HG02610 (cell line): ENCODE data around the gene PLXDC2.
"Not testable (repeated sequence)": the region's sequence is repeated elsewhere in the genome, so short reads cannot be mapped to it uniquely, and the experiment has no call there.

ENCODE experiments used
- ATAC-seq: cut with Tn5 transposase; IDR thresholded peaks from one replicate; pipeline ENCODE4 v1.9.1; 2021; ENCODE audit warnings: mild to moderate bottlenecking, moderate library complexity; ENCODE audit not compliant: unreplicated experiment

The PLXDC2 gene

DNA sequence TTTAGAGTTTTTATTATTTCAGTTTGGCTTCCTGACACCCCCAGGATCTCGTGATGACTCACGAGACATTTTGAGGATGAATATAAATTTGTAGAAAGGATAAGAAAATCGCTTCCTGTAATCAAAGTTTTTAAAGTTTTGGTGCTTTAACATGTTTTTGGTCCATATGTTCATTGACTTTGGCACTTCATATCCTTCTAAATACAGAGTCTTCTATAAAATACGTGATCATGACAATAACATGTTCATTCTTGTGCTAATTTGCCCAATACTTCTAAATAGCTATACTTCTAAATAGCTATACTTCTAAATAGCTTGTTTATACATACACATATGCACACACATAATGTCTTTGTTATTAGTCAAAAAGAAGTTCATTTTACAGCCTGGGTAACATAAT is 341.9 kb downstream of the PLXDC2 start:
- no peak for ATAC-seq

DNA sequence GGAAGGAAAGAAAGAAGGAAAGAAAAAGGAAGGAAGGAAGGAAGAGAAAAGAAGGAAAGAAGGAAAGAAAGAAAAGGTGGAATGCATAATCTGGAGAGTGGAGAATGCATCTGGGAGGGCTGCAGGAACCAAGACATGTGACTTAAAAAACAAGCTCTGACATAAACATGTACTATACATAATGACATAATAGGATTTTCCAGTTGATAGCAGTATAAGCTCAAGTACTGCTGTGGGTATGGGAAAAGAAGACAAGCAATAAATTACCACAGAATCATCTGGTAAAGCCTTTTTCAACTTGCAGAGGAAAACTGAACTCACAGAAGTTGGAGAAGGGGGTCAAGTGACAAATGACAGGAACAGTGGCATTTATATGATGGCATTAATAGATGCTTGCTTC is 345.9 kb downstream of the PLXDC2 start:
- no peak for ATAC-seq

DNA sequence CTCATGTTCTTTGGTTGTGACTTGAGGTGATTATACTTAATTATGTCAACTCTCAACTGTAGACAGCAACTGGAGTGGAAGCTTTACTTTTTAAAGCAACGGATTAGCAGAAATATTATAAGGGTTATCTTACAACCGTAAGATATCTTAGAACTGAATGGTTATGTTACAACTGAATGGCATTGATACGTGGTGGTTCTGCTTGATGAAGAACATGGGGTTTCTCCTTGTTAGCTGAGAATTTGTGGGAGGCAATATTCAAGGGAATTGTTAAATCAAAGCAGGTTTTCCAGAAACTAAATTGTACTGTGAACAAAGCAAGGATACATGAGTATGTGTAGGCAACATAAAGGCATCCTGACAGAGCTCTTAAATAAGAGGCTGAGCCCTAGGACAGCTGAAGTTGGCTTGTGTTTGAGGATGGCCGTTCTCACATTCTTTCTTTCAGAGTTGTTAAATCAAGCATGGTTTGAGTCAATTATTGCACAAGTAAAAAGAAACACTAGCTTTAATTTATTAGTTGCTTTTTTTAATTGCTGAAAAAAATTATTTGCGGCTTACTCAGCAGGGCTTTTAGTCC is 350.0 kb downstream of the PLXDC2 start:
- no peak for ATAC-seq

DNA sequence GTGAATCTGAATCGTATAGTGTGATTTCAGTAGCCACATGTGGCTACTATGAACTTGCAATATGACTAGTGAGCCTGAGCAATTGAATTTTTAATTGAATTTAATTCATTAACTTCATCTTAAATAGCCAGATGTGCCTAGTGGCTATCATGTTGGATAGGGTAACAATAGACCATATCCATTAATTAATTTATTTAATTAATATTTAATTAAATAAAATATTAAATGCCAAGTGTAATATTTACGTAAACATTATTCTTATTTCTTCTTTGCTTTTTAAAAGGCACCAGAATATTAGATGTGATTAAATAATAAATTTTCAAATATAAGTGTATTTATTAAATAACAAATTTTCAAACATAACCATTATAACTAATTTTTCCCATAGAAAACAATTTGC is 354.4 kb downstream of the PLXDC2 start:
- ATAC-seq: no peak

DNA sequence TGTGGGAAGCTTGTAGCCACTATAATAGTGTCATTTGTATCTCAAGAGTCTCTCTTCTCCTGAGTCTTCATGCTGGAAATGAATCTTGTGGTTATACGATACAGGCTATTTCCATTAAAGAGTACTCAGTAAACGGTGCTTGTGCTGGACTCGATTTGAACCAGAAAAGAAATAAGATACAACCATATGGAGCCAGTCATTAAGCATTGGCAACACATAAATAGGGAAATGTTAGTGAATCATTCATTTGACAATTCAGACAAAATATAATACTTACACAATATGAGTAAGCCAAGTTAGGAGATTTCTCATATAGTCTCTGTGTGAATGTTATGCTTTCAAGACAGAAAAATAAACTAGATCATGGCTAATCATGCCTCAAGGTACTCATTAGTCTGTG is 356.8 kb downstream of the PLXDC2 start:
- ATAC-seq: no peak

DNA sequence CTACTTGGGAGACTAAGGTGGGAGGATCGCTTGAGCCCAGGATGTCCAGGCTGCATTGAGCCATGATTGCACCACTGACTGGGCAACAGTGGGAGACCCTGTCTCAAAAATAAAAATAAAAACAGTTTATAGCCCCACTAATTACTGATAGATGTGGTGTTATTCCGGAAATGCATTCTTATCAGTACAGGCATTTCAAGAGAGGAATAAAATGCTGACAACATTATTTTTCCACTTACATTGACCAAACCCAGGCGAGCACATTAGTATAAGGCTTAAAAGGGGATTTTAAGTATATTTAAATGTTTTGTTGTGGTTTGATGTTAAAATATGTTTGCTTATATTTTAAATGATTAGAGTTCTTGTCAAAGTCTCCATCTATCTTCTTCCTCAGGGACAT is 359.5 kb downstream of the PLXDC2 start:
- ATAC-seq: no peak

DNA sequence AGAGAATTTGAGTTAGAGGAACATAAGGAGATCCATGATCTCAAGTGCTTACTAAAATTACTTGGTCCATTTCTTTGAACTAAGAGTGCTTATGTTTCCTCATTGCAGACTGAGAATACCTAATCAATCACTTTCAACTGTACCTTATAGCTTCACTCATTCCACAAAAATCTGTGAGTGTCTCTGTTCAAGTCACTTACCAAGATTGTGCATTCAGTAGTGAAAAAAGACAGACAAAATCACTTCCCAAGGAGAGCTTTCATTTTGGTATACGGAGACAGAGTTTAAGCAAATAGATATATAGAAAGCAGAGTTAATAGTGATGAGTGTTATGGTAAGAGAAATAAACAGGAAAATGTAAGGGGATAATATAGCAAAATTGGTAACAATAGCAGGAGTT is 364.5 kb downstream of the PLXDC2 start:
- no peak for ATAC-seq

DNA sequence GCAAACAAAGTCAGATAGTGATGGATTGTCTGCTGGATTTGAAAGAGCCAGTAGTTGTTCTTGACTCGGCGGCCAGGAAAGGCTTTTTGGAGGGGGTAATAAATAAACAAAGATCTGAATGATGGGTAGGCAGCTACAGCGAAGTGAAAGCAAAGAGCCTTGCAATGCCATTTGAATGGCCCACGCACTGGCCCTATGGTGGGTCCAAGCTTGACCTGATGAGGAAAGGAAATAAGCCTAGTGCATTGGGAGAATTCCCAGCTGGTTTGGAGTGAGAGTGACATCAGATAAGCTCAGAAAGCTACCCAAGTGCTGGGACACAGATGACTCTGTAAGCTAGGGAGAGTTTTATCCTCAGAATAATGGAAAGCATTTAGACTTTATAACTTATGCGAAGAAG is 365.2 kb downstream of the PLXDC2 start:
- no peak for ATAC-seq

DNA sequence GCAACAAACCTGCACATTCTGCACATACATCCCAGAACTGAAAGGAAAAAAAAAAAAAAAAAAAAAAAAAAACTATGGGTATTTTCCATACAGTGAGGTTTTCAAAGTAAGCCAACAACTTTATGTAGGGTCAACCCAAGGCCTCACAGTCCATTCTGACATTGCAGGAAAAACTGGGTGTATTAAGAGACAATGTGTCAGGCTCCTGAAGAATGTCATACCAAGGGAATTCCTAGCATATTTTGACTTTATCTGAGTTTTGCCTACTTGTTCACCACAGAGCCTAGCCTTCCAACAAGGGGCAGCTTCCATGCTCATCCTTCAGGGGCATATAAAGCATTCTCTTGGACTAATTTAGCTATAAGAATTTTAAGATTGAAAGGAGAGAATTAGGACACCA is 368.9 kb downstream of the PLXDC2 start:
- ATAC-seq: no peak

DNA sequence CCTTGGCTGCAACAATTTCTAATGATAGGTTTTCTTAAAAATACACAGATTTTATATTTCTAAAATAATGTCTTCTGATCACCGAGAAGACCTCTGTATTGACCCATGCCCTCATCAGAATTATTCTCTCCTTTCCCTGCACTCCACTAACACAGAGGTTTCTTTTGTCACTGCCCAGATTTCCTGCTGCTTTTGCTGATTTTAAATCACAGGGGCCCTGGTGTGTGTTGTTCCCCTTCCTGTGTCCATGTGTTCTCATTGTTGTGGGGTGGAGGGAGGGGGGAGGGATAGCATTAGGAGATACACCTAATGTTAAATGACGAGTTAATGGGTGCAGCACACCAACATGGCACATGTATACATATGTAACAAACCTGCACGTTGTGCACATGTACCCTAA is 375.2 kb downstream of the PLXDC2 start:
- not testable (repeated sequence) for ATAC-seq

DNA sequence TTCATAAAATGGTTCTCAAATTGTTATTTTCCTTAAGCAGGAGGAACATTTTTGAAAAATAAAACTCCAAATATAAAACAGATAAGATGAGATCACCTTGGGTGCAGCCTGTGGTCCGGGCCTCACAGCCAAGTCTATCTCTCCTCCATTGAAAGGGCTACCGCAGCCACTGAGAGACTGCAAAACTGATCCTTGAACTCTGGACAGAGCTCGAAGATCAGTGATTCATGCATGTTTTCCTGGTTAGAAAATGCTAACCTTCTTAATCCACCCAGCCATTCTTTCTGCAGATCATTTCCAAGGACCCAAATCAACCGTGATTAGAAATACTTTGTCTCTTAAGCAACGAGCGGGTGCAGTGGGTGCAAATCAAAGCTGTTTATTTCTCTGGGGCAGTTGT is 378.8 kb downstream of the PLXDC2 start:
- no peak for ATAC-seq

DNA sequence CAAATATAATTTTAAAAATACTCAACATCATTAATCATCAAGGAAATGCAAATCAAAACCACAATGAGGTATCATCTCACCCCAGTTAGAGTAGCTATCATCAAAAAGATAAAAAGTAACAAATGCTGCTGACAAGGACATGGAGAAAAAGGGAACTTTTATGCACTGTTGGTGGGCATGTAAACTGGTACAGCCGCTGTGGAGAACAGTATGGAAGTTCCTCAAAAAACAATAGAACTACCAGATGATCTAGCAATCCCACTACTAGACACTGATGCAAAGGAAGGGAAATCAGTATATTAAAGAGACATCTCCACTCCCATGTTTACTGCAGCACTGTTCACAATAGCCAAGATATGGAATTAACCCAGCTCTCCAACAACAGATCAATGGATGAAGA is 384.5 kb downstream of the PLXDC2 start:
- ATAC-seq: no peak

DNA sequence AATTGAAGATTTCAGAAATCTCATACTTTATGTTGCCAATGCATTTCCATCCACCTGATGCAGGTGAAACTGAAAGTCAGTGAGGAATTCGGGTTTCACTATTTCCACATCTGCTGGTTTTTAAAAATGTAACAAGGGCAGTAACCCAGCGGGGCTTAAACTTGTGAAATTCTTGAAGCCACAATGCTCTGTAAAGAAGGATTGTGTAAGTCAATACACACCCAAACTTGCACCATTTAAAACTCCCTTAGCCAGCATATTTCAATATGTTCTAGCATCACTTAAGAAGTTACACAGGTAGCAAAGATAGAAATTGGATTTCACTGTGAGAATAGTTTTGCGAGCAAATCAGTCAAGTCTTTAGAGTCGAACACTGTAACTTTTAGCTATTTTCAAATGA is 386.1 kb downstream of the PLXDC2 start:
- no peak for ATAC-seq

DNA sequence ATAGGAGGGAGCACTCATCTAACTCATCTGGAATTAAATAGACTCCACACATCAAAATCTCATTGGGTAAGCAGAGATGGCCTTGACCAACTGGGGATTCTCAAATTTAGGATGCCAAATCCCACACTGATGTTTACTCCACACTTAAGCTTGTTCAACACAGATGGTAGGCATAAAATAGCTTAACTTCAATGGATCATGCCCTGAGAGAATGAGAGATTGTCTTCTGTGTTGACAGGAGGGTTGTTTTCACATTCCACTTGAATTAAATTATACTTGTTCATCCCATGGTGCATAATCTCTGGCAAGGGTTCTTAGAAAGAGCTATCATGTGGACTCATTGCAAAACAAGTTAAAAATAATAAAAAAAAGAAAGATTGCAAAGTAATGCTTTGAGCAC is 391.4 kb downstream of the PLXDC2 start:
- ATAC-seq: no peak

DNA sequence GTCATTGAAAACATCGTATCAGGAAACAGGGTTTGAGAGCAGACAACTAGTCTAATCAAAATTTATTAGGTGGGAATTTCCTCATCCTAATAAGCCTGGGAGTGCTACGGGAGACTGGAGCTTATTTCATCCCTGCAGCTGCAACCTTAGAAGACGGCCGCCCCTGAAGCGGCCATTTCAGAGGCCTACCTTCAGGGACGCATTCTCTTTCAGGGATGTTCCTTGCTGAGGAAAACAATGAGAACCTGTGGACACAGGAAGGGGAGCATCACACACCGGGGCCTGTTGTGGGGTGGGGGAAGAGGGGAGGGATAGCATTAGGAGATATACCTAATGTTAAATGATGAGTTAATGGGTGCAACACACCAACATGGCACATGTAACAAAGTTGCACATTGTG is 392.9 kb downstream of the PLXDC2 start:
- not testable (repeated sequence) for ATAC-seq

DNA sequence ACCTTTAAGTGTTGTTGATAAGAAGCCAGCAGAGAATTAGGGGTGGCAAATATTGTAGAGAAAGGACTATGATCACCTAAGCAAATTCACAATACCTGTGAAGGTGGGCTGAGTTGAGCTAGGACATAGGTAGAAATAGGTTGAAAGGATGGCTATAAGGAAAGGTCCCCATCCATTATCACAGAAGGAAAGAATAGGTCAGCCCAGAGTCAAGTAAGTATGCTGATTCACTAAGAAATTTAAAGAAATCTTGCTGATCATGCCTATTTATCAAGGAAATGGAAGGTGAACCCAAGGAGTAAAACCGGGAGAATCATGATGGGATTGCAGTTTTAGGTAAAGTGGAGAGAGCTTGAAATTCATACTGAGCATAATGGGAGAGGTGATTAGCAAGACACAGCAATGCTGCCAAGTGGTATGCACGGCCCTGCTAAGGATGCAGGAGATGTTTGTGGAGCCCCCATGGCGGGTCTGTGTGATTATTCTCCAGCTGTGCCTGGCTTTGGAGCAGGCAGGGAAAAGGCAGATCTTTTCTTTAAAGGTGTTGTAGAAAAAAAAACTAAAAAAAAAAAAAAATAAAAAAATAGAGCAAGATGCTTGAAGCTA is 399.4 kb downstream of the PLXDC2 start:
- no peak for ATAC-seq

DNA sequence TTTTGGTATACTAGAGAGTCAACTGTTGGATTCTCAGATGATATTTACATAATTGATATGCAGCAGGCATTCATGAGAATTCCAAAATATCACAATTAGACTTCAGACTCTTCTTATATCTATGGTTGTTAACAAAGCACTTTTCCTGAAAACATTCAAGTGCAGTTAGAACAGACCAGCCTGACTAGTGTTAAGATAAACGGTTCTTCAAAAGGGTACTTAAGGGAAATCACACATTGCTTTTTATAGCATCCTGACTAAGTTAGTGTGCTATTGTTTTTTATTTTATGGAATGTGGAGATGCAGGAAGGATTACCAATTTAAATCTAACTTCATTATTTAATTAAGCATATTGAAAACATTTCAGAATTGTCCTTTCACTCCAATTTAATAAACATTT is 405.1 kb downstream of the PLXDC2 start:
- no peak for ATAC-seq

DNA sequence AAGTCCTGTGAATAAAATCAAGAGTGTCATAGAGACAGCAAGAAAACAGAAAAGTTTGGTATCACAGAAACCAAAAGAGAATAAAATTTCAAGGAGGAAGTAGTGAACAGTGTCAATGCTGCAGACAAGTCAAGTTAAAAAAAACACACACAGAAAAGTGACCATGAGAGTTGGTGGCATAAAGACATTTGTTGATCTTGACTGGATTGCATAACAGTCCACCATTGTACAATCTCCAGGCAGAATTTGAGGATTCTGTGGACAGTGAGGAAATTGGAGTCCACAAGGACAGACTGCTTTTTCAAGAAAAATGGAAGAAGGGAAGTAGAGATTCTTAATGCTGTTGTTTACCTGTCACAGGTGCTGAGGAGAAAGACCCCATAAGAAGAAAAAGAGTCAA is 412.5 kb downstream of the PLXDC2 start:
- no peak for ATAC-seq

DNA sequence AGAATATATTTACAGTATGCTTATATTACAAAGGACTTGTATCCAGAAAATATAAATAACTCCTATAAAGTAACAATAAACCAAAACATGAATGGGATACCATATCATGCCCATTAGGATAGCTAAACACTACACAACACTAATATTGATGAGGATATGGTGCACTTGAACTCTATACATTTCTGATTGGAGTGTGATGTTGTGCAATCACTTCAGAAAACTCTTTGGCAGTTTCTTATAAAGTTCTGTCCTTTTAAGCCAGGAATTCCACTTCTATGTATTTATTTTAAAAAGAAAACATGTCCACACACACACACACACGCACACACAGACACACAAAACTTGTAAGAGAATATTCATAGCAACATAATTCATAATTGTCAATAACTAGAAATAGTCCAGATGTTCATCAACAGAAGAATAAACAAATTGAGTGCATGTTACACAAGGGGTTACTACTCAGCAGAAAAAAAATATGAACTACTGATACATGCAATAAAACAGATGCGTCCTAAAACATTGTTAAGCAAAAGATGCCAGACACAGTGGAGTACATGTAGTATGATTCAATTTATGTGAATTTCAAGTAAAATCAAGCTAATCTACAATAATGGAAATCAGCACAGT is 416.0 kb downstream of the PLXDC2 start:
- no peak for ATAC-seq

DNA sequence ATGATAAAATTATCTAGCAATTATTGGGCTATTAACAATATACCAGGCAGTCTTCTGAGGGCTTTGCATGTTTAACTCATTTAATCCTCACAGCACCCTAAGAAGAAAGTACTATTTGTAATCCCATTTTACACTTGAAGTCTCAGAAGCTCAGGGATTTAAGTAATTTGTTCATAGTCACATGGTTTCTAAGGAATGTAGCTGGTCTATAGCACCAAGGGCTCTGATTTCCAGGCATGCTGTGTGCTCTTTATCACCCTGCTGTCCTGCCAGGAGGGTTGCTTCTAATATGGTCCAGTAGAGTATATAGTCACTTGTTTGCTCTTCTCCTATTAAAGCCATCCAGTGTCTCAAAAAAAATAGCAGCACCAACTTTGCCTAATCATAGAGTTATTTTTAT is 417.2 kb downstream of the PLXDC2 start:
- ATAC-seq: no peak

DNA sequence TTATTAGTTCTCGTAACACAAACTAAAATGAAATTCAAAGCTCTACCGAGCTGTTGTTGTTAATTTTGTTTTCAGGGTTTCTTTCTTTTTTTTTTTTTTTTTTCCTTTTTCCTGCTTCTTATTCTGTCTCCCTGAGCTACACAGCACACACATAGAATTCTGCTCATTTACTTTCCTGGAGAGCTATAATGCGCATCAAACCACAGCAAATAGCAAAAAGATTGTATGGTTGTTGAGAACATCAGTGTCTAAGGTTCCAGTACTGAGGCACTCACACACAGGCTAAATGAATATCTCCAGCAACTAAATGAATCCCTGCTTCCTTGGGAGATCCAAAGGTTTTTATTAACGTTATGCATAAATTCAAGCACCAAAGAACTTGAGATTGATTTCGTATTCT is 418.3 kb downstream of the PLXDC2 start:
- ATAC-seq: no peak

DNA sequence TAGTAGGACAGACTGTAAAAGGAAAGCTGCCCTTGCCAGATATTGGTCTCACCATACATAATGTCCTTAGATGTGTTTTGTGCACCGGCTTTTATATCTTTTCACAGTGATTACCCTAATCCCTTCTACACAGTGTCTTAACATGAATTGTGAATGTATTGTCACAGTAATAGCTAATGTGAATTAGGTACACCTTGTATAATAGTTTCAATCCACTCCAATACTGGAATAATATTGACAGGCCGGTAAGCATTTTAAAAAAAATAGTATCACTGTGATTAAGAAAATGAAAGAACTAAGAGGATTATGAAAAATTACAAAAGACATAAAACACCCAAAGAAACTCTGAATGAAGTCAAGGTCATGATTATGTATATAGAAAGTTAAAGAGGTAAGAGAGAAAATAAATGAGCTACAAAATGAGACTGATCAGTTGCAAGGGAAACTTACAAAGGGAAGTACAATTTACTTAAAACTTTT is 420.9 kb downstream of the PLXDC2 start:
- ATAC-seq: no peak

DNA sequence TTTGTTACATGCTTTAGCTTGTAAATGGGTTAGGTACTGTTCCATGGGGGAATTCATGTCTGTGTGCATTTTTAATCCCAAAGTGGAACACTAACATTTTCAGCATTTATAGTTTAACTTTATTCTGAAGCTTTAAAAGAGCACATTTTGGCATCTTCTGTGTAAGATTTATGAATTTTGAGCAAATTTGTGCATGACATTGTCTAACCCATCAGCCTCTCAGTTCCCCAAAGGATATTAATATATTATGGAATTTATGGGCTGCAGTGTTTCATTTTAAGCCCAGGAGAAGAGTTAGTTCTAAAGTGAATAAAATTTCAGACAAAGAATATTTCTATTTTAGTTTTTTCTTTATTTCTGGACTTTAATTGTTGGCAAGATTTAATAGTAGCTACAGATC is 421.4 kb downstream of the PLXDC2 start:
- ATAC-seq: no peak
